Activated T-cell treated with anti-CD3 and anti-CD28 coated beads, Interleukin-2, amount 50 U/mL, for 4 hours (primary cell): Measurements from ENCODE around the gene LHPP. TPM values are rescaled to one million over a fixed set of nuclear protein-coding genes. Genes with fewer than 3 reads are reported as not detected.
A peak's percentile ranks its signal among the peaks of the same experiment; 100 is the strongest.

Experiments
- ATAC-seq, 2 donors: fragments of 200-7000 bp; cut with Tn5 transposase; one replicate each; pipeline ENCODE4 v1.10.0; 2021
- DNase-seq: peaks from one replicate; pipeline ENCODE4 v3.0.0-alpha.2; 2020
- H3K27me3 Mint-ChIP-seq: one replicate; pipeline ENCODE4 v1.8.0; 2021; ENCODE audit warnings: low read depth, mixed read lengths
- H3K36me3 Mint-ChIP-seq: one replicate; pipeline ENCODE4 v1.8.0; 2022; ENCODE audit warnings: mixed read lengths; ENCODE audit not compliant: insufficient read depth
- H3K4me1 Mint-ChIP-seq: one replicate; pipeline ENCODE4 v1.8.0; 2021; ENCODE audit warnings: low read depth, mixed read lengths
- H3K4me3 Mint-ChIP-seq: one replicate; pipeline ENCODE4 v1.8.0; 2021; ENCODE audit warnings: mild to moderate bottlenecking, moderate library complexity, mixed read lengths
- H3K9me3 Mint-ChIP-seq: one replicate; pipeline ENCODE4 v1.8.0; 2021; ENCODE audit warnings: mixed read lengths
- total RNA-seq, 3 donors: library from RNA; stranded (reverse); gene quantifications; one replicate each; pipeline ENCODE4 v1.2.1, GENCODE V29; 2021

Gene LHPP
- total RNA-seq, 3 donors from 2014 or later = 2.5 to 3.3 (median 3.2) TPM

DNA sequence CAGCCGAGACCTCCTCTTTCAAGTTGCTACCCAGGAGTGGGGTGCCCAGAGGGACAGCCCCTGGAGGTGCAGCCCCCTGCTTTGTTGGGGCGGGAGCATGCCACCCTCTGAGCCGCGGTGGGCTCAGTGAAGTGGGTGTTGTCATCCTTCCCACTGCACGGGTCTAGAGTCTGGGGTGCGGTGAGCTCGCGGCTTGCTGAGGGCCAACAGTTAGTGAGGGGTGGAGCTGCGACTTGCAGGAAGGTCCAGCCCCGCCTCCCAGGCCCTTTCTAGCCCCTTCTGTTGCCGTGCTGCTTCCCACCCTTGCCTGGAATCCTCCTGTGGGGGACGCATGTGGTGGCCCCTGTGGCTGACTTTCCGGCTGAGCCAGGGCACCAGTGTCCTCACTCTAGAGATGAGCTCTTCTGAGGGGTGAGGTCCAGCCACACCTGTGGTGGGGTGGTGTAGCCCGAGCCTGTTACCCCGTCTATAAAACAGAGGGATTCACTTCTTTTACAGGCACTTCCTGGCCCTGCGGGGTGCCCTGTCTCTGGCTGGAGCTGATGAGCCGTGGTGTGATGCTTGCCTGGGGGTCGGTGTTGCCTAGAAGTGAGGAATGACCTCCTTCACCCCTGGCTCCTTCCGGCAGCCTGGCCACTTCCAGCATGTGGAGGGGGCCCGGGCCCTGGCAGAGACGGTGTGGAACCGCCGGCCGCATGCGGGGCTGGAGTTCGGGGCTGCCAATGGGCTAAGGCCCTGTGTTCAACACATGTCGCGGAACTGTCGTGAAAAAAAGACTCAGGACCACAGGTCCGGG, 154.6 kb downstream of the LHPP start:
- DNase-seq (no peak), ATAC-seq (no peak)
- Mint-ChIP-seq H3K9me3 (no peaks in the 10 kb centered on the region), H3K36me3 (peaks cover 5% of the 10 kb centered on the region), H3K4me3 (no peak overlapping the region), H3K27me3 (no peaks in the 10 kb centered on the region), H3K4me1 (peaks cover 52% of the 10 kb centered on the region)

DNA sequence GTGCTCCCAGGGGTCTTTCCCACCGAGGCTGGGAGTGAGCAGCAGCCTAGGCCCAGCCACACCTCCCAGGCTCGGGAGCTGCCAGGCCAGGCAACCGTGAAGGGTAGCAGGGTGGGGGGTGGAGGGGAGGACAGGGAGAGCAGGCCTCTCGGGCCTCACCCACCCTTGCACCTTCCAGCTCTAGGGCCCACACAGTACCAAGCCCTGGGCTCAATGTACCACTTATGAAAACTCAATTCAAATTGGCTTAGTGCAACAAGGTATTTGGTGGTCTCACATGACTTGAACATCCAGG, 155.2 kb downstream of the LHPP start:
- H3K4me3 Mint-ChIP-seq = no peak overlapping the region
- H3K4me1 Mint-ChIP-seq = peaks cover 51% of the 10 kb centered on the region
- DNase-seq (no peak), ATAC-seq (no peak)
- no peaks in the 10 kb centered on the region for H3K27me3 Mint-ChIP-seq
- H3K9me3 Mint-ChIP-seq = no peaks in the 10 kb centered on the region
- H3K36me3 Mint-ChIP-seq = peaks cover 5% of the 10 kb centered on the region

DNA sequence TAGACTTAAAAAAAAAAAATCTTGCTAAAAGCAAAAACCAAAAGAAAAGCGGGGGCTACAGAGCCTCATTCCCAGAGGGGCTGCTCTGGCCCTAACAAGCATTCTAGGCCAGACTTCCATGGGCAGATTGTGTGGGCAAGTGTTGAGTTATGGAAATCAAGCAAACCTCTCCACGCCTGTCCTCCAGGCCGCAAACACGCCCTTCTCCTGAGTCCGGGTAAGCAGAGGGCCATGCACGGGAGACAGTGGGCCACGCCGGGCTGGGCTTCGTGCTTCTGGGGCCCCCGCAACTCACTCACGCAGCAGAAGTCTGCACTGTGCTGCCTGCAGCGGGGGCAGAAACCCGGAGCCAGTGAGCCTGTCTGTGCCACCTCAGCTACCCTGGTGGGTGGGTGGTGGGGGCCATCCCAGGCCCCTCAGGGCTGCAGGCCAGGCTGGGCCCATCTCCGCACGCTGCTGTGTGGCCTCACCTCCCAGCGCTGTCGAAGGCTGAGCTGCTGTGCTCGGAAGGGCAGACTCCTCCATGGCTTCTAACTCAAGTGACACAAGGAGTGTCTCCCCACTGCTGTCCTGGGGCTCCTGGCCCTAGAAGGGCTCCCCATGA, 156.9 kb downstream of the LHPP start:
- H3K36me3 Mint-ChIP-seq = peaks cover 8% of the 10 kb centered on the region
- H3K9me3 Mint-ChIP-seq = no peaks in the 10 kb centered on the region
- no peaks in the 10 kb centered on the region for H3K27me3 Mint-ChIP-seq
- H3K4me3 Mint-ChIP-seq = no peak overlapping the region
- H3K4me1 Mint-ChIP-seq = peaks cover 40% of the 10 kb centered on the region
- ATAC-seq (no peak), DNase-seq (no peak)

DNA sequence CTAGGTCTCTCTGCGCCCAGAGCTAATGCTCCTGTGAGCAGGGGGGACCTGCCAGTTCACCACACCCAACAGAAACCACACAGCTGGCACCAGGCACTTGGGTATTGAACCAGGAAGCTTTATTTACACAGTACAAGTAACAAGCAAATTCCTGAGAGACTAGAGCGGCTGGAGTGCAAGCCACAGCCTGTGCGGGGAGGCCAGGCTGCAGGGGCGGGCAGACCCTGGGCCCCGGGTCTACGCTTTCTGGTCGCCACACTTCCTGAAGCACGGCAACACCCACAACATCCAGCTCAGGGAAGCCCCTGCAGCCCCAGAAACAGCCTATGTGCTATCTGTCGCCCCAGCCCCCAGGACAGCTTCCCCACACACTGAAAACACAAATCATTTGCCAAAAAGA, 157.6 kb downstream of the LHPP start:
- ATAC-seq (no peak), DNase-seq (no peak)
- Mint-ChIP-seq H3K4me1 (peaks cover 39% of the 10 kb centered on the region), H3K36me3 (peaks cover 11% of the 10 kb centered on the region), H3K4me3 (no peak overlapping the region), H3K9me3 (no peaks in the 10 kb centered on the region), H3K27me3 (no peaks in the 10 kb centered on the region)

DNA sequence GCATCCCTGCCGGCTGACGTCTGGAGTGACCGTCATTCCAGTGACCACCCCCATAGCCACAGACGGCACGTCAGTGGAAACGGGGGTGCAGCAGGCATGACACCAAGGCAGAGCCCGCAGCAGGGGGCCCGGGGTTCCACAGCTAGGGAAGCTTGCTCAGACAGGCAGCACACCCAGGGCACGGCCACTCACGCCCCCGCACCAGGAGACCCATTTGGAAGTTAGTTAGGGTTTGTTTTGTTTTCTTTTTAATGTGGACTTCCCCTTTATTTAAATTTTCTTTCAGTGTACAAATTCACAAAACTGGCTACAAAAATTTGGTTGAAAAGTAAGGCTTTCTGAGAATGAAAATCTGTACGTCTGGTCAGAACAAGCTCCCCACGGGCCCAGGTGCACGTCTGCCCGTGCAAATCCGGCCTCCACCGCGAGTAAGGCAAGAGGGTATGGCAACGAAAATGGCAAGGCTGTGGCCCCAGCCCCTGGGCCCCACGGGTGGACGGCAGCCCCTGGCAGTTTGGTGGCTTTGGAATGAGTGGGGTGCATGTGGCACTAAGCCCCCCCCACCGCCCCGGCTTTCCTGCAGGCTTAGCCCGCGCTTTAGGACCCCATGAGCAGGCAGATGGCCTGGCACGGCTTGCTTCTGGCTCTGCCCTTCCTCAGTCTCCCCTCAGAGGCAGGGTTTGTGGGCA, 158.3 kb downstream of the LHPP start:
- ATAC-seq (no peak), DNase-seq (no peak)
- H3K36me3 Mint-ChIP-seq = peaks cover 11% of the 10 kb centered on the region
- no peaks in the 10 kb centered on the region for H3K27me3 Mint-ChIP-seq
- H3K4me1 Mint-ChIP-seq = peaks cover 36% of the 10 kb centered on the region
- H3K4me3 Mint-ChIP-seq = no peak overlapping the region
- H3K9me3 Mint-ChIP-seq = no peaks in the 10 kb centered on the region

DNA sequence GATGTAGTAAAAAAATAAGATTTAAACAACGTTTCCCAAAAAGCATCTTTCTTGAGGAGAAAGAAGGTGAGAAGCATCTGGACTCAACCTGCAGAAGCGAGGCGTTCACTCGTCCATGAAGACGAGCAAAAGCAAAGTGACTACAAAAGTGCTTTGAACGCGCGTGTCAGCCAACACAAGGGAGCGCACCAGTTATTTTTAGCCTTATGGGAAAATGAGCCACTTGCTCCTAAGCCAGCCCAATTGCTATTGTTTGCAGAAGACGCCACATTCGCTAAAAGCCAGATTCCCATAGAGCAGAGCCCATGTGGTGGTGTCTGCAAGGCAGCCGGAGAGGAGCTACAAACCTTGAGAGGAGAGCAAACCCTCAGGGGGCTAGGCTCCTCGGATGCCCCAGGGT, 160.0 kb downstream of the LHPP start:
- ATAC-seq (no peak), DNase-seq (no peak)
- Mint-ChIP-seq H3K36me3 (peaks cover 9% of the 10 kb centered on the region), H3K4me1 (peaks cover 47% of the 10 kb centered on the region), H3K27me3 (no peaks in the 10 kb centered on the region), H3K9me3 (no peaks in the 10 kb centered on the region), H3K4me3 (no peak overlapping the region)

DNA sequence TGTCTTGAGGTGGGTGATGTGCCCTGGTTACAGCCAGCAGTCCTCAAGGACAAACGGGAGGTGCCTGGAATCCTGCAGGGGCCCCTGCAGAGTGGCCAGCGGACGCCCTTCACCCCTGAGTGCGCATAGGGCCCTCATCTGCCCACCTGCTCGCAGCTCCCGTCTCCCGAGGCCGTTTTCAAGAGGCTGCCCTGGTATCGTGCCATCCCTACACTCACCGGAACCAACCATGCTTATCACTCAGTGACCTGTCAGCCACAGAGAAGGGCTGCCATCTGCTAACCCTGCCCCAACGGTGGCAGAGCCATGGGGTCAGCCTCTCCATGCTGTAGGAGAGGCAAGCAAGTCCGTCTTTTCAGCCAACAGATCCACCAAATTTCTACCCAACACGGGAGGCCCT, 160.5 kb downstream of the LHPP start:
- Mint-ChIP-seq H3K27me3 (no peaks in the 10 kb centered on the region), H3K4me1 (peaks cover 52% of the 10 kb centered on the region), H3K4me3 (no peak overlapping the region), H3K36me3 (peaks cover 9% of the 10 kb centered on the region), H3K9me3 (no peaks in the 10 kb centered on the region)
- ATAC-seq = no peak
- DNase-seq = no peak

DNA sequence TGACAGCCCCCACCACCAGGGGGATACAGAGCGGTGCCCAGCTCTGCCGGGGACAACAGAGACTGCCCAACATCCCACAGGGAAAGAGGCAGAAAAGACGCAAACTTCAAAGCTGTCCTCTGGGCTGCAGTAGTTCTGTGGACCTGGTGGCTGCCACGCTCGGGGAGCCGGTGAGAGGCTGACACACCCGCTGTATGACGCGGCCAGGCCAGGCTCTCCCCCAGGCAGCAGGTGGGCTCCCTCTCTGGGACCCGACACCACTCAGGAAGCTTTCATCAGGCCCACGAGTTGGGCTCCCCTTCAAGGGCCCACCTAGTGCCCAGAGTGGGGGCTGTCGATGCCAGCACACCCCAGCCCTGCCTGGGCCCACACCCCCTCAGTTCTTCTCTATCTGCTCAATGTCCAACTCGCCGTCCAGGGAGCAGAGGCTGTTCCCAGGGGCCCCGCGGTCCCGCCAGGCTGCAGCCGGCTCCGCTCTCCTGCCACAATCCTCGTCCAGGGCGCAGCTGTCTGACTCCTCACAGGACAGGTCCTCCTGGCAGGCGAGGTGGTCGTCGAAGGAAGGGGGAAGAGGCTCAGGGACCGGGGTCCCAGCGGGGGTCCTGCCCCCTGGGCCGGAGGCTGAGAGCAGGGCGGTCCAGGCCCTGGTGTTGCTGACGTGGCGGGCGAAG, 161.4 kb downstream of the LHPP start:
- H3K9me3 Mint-ChIP-seq = no peaks in the 10 kb centered on the region
- H3K27me3 Mint-ChIP-seq = no peaks in the 10 kb centered on the region
- ATAC-seq (no peak), DNase-seq (no peak)
- no peak overlapping the region for H3K4me3 Mint-ChIP-seq
- peaks cover 58% of the 10 kb centered on the region for H3K4me1 Mint-ChIP-seq
- H3K36me3 Mint-ChIP-seq = peaks cover 6% of the 10 kb centered on the region

DNA sequence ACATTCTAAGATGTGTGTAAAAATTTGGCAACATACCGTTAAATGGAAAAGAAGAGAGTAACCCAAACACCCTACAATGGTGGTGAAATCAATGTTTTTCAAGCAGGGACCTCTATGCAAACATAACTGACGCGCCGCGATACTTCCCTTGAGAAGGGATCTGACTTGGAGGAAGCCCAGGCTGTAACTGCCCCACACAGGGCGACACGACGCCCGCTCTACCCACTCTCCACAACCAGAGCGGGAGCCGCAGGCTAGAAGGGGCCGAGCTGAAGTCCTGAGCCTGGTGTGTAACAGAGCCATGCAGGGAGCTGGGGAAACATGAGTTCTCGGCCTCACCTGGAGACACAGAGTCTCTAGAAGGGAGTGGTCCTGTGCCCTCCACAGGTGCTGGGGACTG, 162.4 kb downstream of the LHPP start:
- peaks cover 58% of the 10 kb centered on the region for H3K4me1 Mint-ChIP-seq
- H3K9me3 Mint-ChIP-seq = no peaks in the 10 kb centered on the region
- H3K36me3 Mint-ChIP-seq = peaks cover 6% of the 10 kb centered on the region
- H3K27me3 Mint-ChIP-seq = no peaks in the 10 kb centered on the region
- DNase-seq = no peak
- no peak overlapping the region for H3K4me3 Mint-ChIP-seq
- no peak for ATAC-seq

DNA sequence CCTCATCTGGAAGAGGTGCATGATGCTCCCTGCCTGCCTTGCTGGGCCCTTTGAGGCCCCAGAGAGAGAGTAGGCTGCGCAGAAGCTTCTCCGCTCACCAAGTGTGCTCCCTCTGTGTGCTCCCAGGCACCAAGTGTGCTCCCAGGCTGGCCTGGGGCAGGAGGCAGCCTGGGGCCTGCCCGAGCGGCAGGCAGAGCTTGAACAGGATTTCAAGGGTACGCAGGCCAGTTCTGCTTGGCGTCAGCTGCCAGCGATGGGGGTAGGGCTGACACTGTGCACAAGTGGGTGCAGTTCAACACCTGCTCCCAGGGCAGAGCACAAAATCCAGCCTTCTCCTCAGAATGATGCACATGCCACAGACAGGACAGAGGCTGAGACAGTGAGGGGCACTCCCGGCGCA, 162.8 kb downstream of the LHPP start:
- H3K4me1 Mint-ChIP-seq = peaks cover 58% of the 10 kb centered on the region
- H3K4me3 Mint-ChIP-seq = no peak overlapping the region

DNA sequence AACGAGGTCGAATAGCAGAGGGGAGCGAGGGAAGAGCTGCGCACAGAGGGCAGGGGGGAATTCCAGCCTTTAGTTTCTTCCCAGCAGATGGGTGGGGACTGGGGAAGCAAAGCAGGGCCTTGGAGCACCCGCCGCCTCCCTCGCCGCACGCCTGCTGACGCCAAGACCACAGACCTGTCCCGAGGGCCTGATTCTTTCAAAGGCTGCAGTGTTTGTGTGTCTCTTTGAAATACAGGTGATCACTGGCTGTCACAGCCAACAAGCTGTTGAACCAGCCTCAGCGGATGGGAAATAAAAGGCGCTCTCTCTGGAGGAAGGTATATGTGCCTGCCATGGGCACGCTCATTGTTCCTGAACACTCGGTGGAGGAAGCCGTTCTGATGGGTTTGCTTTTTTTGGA, 163.3 kb downstream of the LHPP start:
- H3K36me3 Mint-ChIP-seq = peaks cover 6% of the 10 kb centered on the region
- DNase-seq (no peak), ATAC-seq (no peak)
- H3K9me3 Mint-ChIP-seq = no peaks in the 10 kb centered on the region
- no peaks in the 10 kb centered on the region for H3K27me3 Mint-ChIP-seq
- no peak overlapping the region for H3K4me3 Mint-ChIP-seq
- H3K4me1 Mint-ChIP-seq = peaks cover 57% of the 10 kb centered on the region

More for the DNA sequence above, 162.8 kb downstream of the LHPP start:
- ATAC-seq = no peak
- DNase-seq = no peak
- Mint-ChIP-seq H3K36me3 (peaks cover 6% of the 10 kb centered on the region), H3K9me3 (no peaks in the 10 kb centered on the region), H3K27me3 (no peaks in the 10 kb centered on the region)

DNA sequence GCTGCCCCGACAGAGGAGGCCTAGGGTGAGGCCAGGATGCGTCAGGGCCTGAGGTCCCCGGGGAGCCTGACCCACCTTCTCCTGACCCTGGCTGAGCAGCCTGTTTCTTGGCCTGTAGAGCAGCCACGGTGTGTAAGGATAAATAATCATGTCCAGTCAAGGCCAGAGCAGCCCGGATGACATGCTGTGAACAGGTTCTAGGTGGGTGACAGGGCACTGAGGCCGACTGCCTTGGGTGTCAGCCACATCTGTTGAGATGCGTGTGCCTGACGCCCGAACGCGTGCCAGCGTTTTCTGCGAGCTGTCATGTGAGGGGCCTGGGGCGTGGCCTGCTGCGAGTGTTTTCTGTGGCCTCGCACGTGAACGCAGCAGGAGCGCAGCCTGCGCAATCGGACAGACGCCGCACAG, 164.2 kb downstream of the LHPP start:
- H3K4me1 Mint-ChIP-seq = peaks cover 58% of the 10 kb centered on the region
- H3K9me3 Mint-ChIP-seq = no peaks in the 10 kb centered on the region
- no peak overlapping the region for H3K4me3 Mint-ChIP-seq
- DNase-seq = no peak
- ATAC-seq = no peak
- H3K27me3 Mint-ChIP-seq = no peaks in the 10 kb centered on the region
- H3K36me3 Mint-ChIP-seq = peaks cover 6% of the 10 kb centered on the region

DNA sequence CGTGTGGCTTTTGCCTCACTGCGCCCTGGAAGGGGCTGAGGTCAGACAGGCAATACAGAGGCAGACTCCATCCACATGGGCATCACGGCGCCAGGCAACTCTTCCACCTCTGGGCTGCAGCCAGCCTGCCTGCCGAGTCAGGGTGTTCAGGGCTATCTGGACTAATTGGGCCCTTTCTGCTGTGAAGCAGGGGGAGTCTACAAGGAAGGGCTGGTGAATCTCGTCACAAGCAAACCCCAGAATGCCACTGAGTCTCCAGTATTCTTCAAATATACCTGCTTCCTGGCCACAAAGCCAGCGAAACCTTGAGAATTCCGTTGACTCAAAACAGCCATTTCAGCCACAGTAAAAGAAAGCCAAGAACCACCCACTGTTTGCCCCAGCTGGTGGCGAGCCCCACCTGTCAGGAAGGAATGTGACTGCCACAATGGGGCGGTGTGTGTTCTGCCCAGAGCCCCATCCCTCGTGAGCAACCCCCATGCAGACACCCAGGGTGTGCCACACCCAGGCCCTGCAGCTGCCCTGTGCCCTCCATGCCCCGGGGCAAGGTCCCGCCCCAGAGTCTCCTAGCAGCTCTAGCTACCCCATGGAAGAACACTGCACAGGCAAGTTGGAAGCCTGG, 165.2 kb downstream of the LHPP start:
- peak; percentile 78 to 87 for ATAC-seq
- peak overlapping the region; percentile 37 for H3K4me3 Mint-ChIP-seq
- H3K4me1 Mint-ChIP-seq = peaks cover 57% of the 10 kb centered on the region
- H3K36me3 Mint-ChIP-seq = peaks cover 6% of the 10 kb centered on the region
- no peaks in the 10 kb centered on the region for H3K9me3 Mint-ChIP-seq
- DNase-seq = peak; percentile 36
- no peaks in the 10 kb centered on the region for H3K27me3 Mint-ChIP-seq
